Measurements from ENCODE around the gene PRKCZ. TPM values are rescaled to one million over a fixed set of nuclear protein-coding genes. Genes with fewer than 3 reads are reported as not detected.
A peak's percentile ranks its signal among the peaks of the same experiment; 100 is the strongest.

Gene PRKCZ
- total RNA-seq, 1 experiment from 2014 or later: 0.58 TPM

DNA sequence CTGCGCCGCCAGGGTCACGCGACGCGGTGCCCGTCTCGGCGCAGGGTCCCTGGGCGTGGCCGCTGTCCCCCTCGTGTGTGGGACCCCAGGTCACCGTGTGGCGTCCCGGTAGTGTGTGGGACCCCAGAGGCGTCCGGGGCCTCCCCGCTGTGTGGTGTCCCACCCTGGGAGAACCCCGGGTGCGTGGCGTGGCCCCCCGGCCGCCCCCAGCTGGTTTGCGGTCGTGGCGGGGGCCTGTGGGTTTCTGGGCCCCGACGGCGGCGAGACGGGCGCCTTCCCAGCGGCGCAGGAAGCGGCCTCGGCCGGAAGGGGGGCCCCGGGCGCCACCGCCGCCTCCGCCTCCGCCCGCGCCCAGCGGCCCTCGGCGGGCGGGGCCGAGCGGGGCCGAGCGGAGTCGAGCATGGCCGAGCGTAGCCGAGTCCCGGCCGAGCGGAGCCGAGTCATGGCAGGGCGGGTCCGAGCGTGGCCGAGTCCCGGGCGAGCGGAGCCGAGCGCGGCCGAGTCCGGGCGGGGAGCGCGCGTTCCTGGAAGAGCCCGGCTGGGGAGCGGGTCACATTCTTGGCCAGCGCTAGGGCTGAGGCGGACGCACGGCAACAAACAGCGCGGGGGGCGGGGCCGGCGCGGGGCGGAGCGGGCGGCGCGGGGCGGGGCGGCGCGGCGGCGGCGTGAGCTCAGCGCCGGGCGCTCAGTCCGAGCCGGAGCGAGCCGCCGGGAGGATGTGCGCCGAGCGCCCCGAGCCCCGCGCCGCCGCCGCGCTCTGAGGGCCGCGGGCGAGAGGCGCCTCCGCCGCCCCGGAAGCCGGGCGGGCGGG is 177.3 kb downstream of the PRKCZ start:
- no peaks in the 10 kb centered on the region for H3K27me3 ChIP-seq (replicated peaks)
- peak; percentile 95 to 97 for DNase-seq (ENCODE audit: low read depth in 1 of 2, low spot score in 2 of 2)
- H3K36me3 ChIP-seq: peaks cover 46% of the 10 kb centered on the region
- H3K4me3 ChIP-seq: peak overlapping the region; percentile 100
- peaks cover 3% of the 10 kb centered on the region; the same call in 1 of the 2 replicates for H3K9me3 ChIP-seq (replicated peaks)
- peaks cover 52% of the 10 kb centered on the region for H3K4me1 ChIP-seq (replicated peaks)
- peak overlapping the region; percentile 100 for H3K27ac ChIP-seq

DNA sequence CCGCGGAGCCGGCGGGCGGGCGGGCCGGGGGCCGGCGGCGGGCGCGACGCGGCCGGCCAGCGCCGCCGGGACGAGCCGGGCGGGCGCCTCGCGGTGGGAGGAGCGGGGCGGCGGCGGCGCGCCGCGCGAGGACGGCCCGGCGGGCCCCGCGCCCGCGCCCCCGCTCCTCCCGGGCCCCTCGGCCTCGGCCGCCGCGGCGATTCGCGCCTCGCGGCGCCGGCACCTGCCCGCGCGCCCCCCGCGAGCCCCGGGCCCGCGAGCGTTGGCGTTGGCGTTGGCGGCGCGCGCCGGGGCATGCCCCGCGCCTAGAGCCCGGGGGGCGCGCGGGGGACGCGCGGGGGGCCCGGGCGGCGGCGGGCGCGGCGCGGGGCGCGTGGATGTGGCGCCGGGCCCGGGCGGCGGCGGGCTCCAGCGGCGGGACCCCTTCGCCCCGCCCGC is 178.0 kb downstream of the PRKCZ start, which contains the start of gene SKI:
Gene SKI, plus strand, starts transcription at position 163 of the 438 bp plus-strand sequence. CDS start 448 bp downstream, outside the sequence.
- Histone ChIP-seq H3K27ac (peak within 1 kb of the TSS; percentile 100), H3K4me3 (peak within 1 kb of the TSS; percentile 100), H3K9me3 (replicated peaks) (peaks cover 3% of the 10 kb centered on the region; the same call in 1 of the 2 replicates), H3K27me3 (replicated peaks) (no peaks in the 10 kb centered on the region), H3K4me1 (replicated peaks) (peaks cover 52% of the 10 kb centered on the region), H3K36me3 (peaks cover 50% of the 10 kb centered on the region)
- no peak for DNase-seq (ENCODE audit: low read depth in 1 of 2, low spot score in 2 of 2)

DNA sequence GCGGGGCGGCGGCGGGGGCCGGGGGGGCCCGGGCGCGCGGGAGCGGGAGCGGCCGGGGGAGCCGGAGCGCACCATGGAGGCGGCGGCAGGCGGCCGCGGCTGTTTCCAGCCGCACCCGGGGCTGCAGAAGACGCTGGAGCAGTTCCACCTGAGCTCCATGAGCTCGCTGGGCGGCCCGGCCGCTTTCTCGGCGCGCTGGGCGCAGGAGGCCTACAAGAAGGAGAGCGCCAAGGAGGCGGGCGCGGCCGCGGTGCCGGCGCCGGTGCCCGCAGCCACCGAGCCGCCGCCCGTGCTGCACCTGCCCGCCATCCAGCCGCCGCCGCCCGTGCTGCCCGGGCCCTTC is 178.5 kb downstream of the PRKCZ start:
- Histone ChIP-seq H3K27ac (no peak overlapping the region), H3K9me3 (replicated peaks) (peaks cover 3% of the 10 kb centered on the region; the same call in 1 of the 2 replicates), H3K4me1 (replicated peaks) (peaks cover 52% of the 10 kb centered on the region), H3K27me3 (replicated peaks) (no peaks in the 10 kb centered on the region), H3K4me3 (peak overlapping the region; percentile 79), H3K36me3 (peaks cover 50% of the 10 kb centered on the region)
- no peak for DNase-seq (ENCODE audit: low read depth in 1 of 2, low spot score in 2 of 2)

DNA sequence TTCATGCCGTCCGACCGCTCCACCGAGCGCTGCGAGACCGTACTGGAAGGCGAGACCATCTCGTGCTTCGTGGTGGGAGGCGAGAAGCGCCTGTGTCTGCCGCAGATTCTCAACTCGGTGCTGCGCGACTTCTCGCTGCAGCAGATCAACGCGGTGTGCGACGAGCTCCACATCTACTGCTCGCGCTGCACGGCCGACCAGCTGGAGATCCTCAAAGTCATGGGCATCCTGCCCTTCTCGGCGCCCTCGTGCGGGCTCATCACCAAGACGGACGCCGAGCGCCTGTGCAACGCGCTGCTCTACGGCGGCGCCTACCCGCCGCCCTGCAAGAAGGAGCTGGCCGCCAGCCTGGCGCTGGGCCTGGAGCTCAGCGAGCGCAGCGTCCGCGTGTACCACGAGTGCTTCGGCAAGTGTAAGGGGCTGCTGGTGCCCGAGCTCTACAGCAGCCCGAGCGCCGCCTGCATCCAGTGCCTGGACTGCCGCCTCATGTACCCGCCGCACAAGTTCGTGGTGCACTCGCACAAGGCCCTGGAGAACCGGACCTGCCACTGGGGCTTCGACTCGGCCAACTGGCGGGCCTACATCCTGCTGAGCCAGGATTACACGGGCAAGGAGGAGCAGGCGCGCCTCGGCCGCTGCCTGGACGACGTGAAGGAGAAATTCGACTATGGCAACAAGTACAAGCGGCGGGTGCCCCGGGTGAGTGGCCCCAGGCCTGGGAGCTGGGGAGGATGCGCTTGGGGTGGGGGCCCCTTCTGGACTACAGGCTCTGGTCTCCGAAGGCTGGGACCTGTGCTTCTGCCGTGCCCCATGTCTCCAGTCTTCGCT is 179.0 kb downstream of the PRKCZ start:
- Histone ChIP-seq H3K4me3 (peak overlapping the region; percentile 79), H3K4me1 (replicated peaks) (peaks cover 56% of the 10 kb centered on the region), H3K9me3 (replicated peaks) (peaks cover 3% of the 10 kb centered on the region; the same call in 1 of the 2 replicates), H3K36me3 (peaks cover 50% of the 10 kb centered on the region), H3K27ac (0 out of 2 replicates have a peak overlapping the region, but pooled peaks have one; percentile 3), H3K27me3 (replicated peaks) (no peaks in the 10 kb centered on the region)
- DNase-seq (ENCODE audit: low read depth in 1 of 2, low spot score in 2 of 2): peak; percentile 72

DNA sequence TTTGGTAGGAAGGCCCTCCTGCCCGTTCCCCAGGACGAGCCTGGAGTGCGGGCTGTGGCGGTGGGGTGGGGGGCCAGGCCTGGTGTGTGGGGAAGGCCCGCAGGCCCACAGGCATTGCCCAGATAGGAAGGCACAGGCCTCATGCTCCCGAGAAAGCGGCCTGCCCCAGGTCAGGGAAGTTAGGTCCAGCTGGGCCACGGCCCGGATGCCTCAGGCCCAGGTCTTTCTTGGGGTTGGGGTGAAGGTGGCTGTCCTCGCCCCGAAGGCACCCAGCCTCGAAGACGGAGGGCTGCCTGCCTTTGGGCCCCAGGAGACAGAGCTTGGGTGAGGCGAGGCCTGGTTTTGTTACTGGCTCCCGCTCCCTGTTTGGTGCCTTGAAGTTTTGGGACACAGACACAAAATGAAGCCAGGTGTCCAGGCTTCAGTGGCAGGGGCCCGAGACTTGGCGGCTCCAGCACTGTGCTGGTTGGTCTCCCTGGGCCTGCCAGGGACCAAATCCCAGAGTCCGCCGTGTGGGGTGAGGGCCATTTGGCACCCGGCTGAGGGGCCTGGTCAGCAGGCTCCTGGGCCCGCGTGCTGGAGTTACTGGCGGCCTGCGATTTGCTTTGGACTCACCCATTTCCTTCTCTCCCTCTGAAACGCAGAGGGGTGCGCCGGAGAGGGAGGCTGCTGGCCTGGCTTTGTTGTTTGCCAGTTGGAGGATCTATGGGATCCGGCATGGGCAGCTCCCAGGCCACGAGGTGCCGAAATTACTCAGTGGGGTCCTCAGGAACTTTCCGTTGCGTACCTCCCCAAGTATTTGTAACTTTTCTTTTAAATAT is 179.9 kb downstream of the PRKCZ start:
- Histone ChIP-seq H3K27me3 (replicated peaks) (no peaks in the 10 kb centered on the region), H3K9me3 (replicated peaks) (peaks cover 3% of the 10 kb centered on the region; the same call in 1 of the 2 replicates), H3K4me1 (replicated peaks) (peaks cover 61% of the 10 kb centered on the region), H3K36me3 (peaks cover 50% of the 10 kb centered on the region), H3K4me3 (peak overlapping the region; percentile 79), H3K27ac (0 out of 2 replicates have a peak overlapping the region, but pooled peaks have one; percentile 3)
- peak; percentile 49 to 57 for DNase-seq (ENCODE audit: low read depth in 1 of 2, low spot score in 2 of 2)

DNA sequence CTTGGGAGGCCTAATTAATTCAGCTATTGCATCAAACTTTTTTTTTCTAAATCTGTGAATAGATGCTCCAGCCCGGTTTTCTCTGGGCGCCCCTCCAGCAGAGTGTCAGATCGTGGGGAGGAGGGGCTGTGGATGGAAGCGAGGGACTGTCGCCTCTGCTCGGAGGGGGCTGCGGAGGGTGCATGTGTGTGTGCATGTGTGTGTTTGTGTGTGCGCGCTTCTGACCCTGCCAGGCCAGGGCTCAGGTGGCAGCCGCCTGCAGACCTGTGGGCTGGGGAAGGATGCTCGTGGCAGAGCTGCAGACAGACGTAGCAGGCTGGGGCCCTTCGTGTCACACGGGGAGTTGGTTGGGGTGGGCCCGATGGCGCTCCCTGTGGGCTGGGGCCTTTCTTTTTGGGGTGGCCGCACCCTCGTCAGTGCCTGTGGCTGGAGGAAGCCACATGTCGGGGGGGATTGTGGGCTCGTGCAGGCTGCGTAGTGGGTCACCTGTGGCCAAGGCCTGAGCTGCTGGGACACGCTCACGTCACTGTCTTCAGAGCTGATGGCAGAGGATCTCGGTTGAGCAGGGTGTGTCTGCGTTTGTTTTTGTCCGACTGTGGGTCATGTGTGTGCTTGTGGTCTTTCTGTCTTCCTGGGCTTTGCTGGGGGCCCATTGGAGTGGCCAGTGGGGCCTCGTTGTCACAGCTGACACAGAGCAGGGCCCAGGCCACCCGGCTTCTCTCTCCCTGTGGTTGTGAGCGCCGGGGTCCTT is 180.7 kb downstream of the PRKCZ start:
- Histone ChIP-seq H3K4me1 (replicated peaks) (peaks cover 61% of the 10 kb centered on the region), H3K27ac (no peak overlapping the region), H3K36me3 (peaks cover 50% of the 10 kb centered on the region), H3K27me3 (replicated peaks) (no peaks in the 10 kb centered on the region), H3K4me3 (peak overlapping the region; percentile 79), H3K9me3 (replicated peaks) (peaks cover 3% of the 10 kb centered on the region; the same call in 1 of the 2 replicates)
- DNase-seq (ENCODE audit: low read depth in 1 of 2, low spot score in 2 of 2): peak in 1 of 2 experiments; percentile 30

DNA sequence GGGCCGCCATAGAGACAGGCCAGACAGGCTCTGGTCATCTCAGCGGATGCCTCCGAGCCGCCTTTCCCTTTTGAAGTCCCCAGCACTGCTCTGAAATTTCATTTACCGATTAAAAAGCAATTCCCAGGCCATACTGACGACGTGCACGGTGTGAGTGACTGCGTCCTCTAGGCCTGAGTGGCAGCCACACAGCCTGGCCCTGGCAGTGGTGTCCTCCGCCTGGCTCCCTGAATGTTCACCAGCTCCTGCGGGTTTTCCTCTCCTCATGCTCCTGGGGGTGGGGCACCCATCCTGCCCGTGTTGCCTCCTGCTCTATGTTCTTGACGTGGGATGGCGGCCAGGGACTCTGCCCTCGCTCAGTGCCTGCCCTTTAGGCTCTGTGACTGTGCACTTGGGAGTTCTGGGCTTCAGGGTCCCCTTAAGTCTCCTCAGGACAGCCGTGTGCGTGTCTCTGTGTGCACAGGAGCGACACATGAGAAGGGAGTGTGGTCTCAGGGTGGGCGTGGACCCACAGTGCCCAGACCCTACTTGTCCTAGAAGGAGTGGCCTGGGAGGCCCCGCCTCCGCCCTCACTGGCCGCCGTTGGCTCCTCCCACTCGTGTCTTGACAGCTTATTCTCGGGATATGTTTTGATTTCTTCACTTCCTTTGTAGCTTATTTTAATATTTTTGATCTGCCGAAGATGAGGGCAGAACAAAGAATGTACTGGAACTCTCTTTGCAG is 181.5 kb downstream of the PRKCZ start:
- H3K27ac ChIP-seq: no peak overlapping the region
- DNase-seq (ENCODE audit: low read depth in 1 of 2, low spot score in 2 of 2): peak; percentile 36 to 60
- peaks cover 3% of the 10 kb centered on the region; the same call in 1 of the 2 replicates for H3K9me3 ChIP-seq (replicated peaks)
- peaks cover 49% of the 10 kb centered on the region for H3K36me3 ChIP-seq
- peaks cover 56% of the 10 kb centered on the region for H3K4me1 ChIP-seq (replicated peaks)
- no peaks in the 10 kb centered on the region for H3K27me3 ChIP-seq (replicated peaks)
- peak overlapping the region; percentile 79 for H3K4me3 ChIP-seq

DNA sequence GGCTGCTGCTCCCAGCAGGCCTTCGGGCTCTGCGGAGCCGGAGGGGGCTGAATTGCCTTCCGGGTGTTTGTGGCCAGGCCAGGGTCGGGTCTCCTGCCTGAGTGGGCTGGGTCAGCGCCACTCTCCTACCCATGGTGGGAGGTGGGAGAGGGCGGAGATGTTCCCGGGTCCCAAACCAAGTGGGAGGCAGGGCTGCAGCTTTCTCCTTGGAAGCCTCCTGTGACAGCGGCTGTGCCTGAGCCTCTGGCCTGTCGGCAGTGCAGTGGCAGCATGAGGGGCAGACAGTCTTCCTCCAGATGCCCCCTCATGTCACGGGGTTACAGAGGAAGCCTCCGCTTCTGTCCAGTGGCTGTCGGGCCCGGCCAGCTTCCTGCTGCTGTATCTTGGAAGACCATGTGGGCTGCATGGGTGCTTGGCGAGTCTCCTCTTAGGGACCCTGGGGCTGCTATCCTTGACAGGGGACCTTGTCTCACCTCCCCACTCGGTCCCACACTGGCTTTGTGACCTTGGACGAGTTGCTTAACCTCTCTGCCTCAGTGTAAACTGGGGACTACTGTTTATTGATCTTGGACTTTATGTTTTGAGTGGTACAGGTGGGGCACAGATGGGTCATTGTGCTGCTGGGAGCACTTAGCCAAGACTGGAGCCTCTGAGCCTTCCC is 182.2 kb downstream of the PRKCZ start:
- no peak for DNase-seq (ENCODE audit: low read depth in 1 of 2, low spot score in 2 of 2)
- H3K4me3 ChIP-seq: peak overlapping the region; percentile 79
- H3K27ac ChIP-seq: no peak overlapping the region
- peaks cover 44% of the 10 kb centered on the region for H3K36me3 ChIP-seq
- H3K27me3 ChIP-seq (replicated peaks): no peaks in the 10 kb centered on the region
- H3K4me1 ChIP-seq (replicated peaks): peaks cover 49% of the 10 kb centered on the region
- H3K9me3 ChIP-seq (replicated peaks): peaks cover under 1% of the 10 kb centered on the region; the same call in 1 of the 2 replicates

DNA sequence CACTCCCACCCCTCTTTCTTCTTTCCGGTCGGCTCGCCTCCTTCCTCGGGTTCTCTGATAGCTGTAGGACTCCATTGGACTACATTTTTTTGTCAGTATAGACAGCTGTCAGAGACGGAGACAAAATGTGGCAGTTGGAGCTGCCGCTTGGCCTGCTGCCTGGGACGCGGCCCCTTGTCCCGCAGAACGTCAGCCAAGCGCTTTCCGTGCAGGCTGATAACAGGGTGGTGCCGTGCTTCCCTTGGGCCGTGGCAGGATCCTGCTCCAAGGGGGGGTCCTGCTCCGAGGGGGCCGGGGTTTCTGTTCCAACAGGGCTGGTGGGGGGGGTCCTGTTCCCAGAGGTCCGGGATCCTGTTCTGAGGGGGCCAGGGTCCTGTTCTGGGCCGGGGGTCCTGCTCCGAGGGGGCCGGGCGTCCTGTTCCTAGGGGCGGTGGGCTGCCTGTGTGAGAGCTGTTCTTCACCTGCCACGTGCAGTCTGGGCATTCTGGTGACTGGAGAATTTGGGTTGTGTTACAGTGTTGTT is 182.8 kb downstream of the PRKCZ start:
- DNase-seq (ENCODE audit: low read depth in 1 of 2, low spot score in 2 of 2): peak in 1 of 2 experiments; percentile 43
- Histone ChIP-seq H3K9me3 (replicated peaks) (no peaks in the 10 kb centered on the region; the same call in 1 of the 2 replicates), H3K27me3 (replicated peaks) (no peaks in the 10 kb centered on the region), H3K4me1 (replicated peaks) (peaks cover 48% of the 10 kb centered on the region), H3K36me3 (peaks cover 50% of the 10 kb centered on the region), H3K27ac (no peak overlapping the region), H3K4me3 (no peak overlapping the region)

DNA sequence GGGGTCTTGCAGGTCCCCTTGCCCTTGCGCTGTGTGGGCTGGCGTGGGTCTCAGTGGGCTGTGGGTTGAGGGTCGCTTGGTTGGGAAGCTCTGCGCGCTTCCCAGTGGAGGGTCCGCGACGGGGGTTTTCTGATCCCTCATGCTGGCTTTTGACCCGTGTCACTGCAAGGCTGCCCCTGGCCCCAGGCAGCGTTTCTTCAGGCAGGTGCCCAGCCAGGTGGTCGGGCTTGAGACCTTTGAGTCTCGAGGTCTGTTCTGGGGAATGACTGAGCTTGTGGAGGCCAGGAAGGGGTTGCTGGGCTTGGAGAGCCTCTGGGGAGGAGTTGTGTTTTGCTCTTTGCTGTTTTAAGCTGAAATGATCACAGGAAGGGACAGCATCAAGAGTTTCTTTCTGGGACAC is 183.3 kb downstream of the PRKCZ start:
- Histone ChIP-seq H3K9me3 (replicated peaks) (no peaks in the 10 kb centered on the region; the same call in 1 of the 2 replicates), H3K27ac (no peak overlapping the region), H3K4me1 (replicated peaks) (peaks cover 48% of the 10 kb centered on the region)

DNA sequence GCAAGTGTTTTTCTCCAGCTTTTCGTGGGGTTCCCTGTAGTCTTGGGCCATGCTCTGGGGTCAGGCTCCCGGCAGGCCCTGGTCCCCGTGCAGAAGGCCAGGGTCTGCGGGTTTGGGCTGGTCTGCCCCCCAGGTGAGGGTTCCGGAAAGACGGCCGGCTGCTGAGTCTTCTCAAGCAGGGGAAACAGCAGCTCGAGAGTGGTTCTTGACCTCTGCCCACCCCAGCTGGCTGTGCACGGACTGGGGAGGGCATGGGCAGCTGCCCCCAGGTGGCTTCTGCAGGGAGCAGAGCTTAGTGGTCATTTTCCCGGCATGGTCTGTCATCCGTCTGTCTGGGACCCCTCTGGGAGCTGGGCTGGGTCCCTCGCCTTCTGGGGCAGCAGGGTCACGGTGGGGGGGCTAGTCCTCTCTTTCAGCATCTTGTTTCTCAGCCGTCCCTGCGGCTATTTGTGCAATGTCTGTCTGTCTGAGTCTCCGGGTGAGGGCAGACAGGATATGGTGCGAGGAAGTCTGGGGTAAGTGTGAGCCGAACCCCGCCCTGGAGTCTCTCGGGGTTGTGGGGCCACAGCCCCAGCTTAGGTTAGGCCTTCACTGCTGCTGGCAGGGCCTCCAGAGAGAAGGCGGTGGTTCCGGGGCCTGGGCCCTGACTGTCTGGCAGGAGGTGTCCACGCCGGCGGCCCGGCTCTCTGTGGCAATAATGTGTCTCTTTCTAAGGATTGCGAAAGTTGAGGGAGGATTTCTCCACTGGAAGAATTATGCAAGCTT is 184.0 kb downstream of the PRKCZ start:
- Histone ChIP-seq H3K9me3 (replicated peaks) (no peaks in the 10 kb centered on the region; the same call in 1 of the 2 replicates), H3K36me3 (peaks cover 54% of the 10 kb centered on the region), H3K27ac (no peak overlapping the region), H3K4me1 (replicated peaks) (peaks cover 43% of the 10 kb centered on the region), H3K27me3 (replicated peaks) (no peaks in the 10 kb centered on the region), H3K4me3 (no peak overlapping the region)
- DNase-seq (ENCODE audit: low read depth in 1 of 2, low spot score in 2 of 2): peak in 1 of 2 experiments; percentile 42

More for the DNA sequence above, 183.3 kb downstream of the PRKCZ start:
- Histone ChIP-seq H3K36me3 (peaks cover 55% of the 10 kb centered on the region), H3K4me3 (no peak overlapping the region), H3K27me3 (replicated peaks) (no peaks in the 10 kb centered on the region)
- DNase-seq (ENCODE audit: low read depth in 1 of 2, low spot score in 2 of 2): peak in 1 of 2 experiments; percentile 40

Measured in SJSA1 (cell line).